HUES6 (cell line): ENCODE data around the gene PDS5A.
"Not testable (repeated sequence)": the region's sequence is repeated elsewhere in the genome, so short reads cannot be mapped to it uniquely, and the experiment has no call there.

ENCODE experiments used
- H3K27ac ChIP-seq: 2 replicates; pipeline ENCODE4 v1.7.0; 2013; ENCODE audit warnings: low read depth, mild to moderate bottlenecking, low read length, inconsistent platforms
- H3K27me3 ChIP-seq: 2 replicates; pipeline ENCODE4 v1.6.1; 2013; ENCODE audit warnings: low read length; ENCODE audit not compliant: control insufficient read depth, insufficient read depth
- H3K36me3 ChIP-seq: 2 replicates; pipeline ENCODE4 v1.6.1; 2013; ENCODE audit warnings: low read length; ENCODE audit not compliant: control insufficient read depth, insufficient read depth
- H3K4me1 ChIP-seq: 2 replicates; pipeline ENCODE4 v1.6.1; 2013; ENCODE audit warnings: low read length; ENCODE audit not compliant: control insufficient read depth, insufficient read depth
- H3K4me3 ChIP-seq: 2 replicates; pipeline ENCODE4 v1.5.1; 2013; ENCODE audit warnings: low read depth, low read length
- H3K9ac ChIP-seq: one replicate; pipeline ENCODE4 v1.6.1; 2013; ENCODE audit warnings: mild to moderate bottlenecking, low read length
- H3K9me3 ChIP-seq: 2 replicates; pipeline ENCODE4 v1.6.1; 2013; ENCODE audit warnings: low read depth, low read length; ENCODE audit not compliant: control insufficient read depth, insufficient read depth

Gene PDS5A

GRCh38 chr4:39961311-39961877, 16.3 kb downstream of the PDS5A start:
- Histone ChIP-seq H3K27ac (no peak overlapping the region), H3K9ac (no peak overlapping the region), H3K36me3 (no peaks in the 10 kb centered on the region; the same call in 1 of the 2 replicates), H3K9me3 (no peaks in the 10 kb centered on the region), H3K4me3 (no peak overlapping the region), H3K4me1 (no peaks in the 10 kb centered on the region), H3K27me3 (no peaks in the 10 kb centered on the region)

GRCh38 chr4:39950861-39951481, 26.7 kb downstream of the PDS5A start:
- no peaks in the 10 kb centered on the region for H3K9me3 ChIP-seq
- H3K27me3 ChIP-seq: no peaks in the 10 kb centered on the region
- no peak overlapping the region for H3K4me3 ChIP-seq
- no peaks in the 10 kb centered on the region; the same call in 1 of the 2 replicates for H3K36me3 ChIP-seq
- peaks cover 6% of the 10 kb centered on the region for H3K4me1 ChIP-seq
- H3K27ac ChIP-seq: 0 out of 2 replicates have a peak overlapping the region, but pooled peaks have one; percentile 18
- H3K9ac ChIP-seq: no peak overlapping the region

DNA sequence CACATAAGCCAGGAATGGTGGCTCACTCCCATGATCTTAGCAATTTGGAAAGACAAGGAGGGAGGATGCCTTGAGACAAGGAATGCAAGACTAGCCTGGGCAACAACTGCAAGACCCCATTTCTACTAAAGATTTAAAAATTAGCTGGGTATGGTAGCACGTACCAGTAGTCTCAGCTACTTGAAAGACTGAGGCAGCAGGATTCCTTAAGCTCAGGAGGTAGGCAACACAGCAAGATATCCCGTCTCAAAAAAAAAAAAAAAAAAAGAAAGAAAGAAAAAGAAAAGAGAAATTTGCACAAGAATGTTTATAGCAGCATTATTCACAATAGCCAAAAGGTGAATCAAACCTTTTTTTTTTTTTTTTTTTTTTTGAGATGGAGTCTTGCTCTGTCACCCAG, 29.7 kb downstream of the PDS5A start:
- peaks cover 6% of the 10 kb centered on the region for H3K4me1 ChIP-seq
- no peaks in the 10 kb centered on the region for H3K9me3 ChIP-seq
- H3K4me3 ChIP-seq: no peak overlapping the region
- H3K36me3 ChIP-seq: no peaks in the 10 kb centered on the region
- no peaks in the 10 kb centered on the region for H3K27me3 ChIP-seq
- H3K27ac ChIP-seq: no peak overlapping the region
- no peak overlapping the region for H3K9ac ChIP-seq

GRCh38 chr4:39947417-39947816, 30.3 kb downstream of the PDS5A start:
- H3K9me3 ChIP-seq: no peaks in the 10 kb centered on the region
- no peak overlapping the region for H3K27ac ChIP-seq
- H3K27me3 ChIP-seq: no peaks in the 10 kb centered on the region
- H3K4me3 ChIP-seq: no peak overlapping the region
- no peaks in the 10 kb centered on the region for H3K36me3 ChIP-seq
- no peak overlapping the region for H3K9ac ChIP-seq
- peaks cover 9% of the 10 kb centered on the region for H3K4me1 ChIP-seq

GRCh38 chr4:39944245-39944644, 33.5 kb downstream of the PDS5A start:
- not testable (repeated sequence) for H3K4me3 ChIP-seq, H3K36me3 ChIP-seq, H3K9me3 ChIP-seq, H3K27ac ChIP-seq, H3K9ac ChIP-seq, H3K27me3 ChIP-seq
- H3K4me1 ChIP-seq: peaks cover 12% of the 10 kb centered on the region

DNA sequence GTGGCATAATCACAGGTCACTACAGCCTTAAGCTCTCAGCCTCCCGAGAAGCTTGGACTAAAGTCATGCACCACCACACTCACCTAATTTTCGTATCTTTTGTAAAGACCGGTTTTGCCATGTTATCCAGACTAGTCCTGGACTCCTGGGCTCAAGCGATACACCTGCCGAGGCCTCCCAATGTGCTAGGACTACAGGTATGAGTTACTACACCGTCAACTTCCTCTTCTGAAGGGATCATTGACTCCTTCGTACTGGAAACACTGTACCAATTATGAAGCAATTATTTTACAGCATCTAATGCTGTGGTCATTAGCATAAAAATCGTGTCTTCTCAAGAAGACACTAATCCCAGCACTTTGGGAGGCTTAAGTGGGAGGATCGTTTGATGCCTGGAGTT, 35.2 kb downstream of the PDS5A start:
- no peaks in the 10 kb centered on the region for H3K27me3 ChIP-seq
- no peaks in the 10 kb centered on the region for H3K9me3 ChIP-seq
- no peak overlapping the region for H3K4me3 ChIP-seq
- H3K4me1 ChIP-seq: peaks cover 12% of the 10 kb centered on the region
- H3K9ac ChIP-seq: no peak overlapping the region
- H3K36me3 ChIP-seq: no peaks in the 10 kb centered on the region
- H3K27ac ChIP-seq: no peak overlapping the region

DNA sequence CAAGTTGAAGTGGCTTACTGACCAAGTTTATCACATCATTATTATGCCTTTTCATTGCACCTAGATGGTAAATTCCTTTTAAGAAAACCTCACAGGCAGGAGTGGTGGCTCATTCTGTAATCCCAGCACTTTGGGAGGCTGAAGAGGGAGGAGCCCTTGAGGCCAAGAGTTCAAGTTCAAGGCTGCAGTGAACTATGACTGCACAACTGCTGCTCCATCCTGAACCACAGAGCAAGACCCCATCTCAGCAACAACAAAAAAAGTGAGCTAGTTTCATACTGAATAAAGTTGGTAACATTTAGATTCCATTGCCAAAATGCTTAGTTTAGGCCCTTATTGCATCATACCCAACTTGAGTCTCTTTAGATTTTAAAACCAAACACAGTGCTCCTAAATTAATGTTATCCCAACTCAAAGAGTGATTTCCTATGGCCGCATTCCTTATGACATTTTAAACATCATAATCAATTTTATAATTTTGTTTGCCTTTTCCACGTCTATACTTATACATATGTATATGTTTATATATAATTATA, 36.0 kb downstream of the PDS5A start:
- H3K4me3 ChIP-seq: no peak overlapping the region
- H3K4me1 ChIP-seq: peaks cover 14% of the 10 kb centered on the region
- no peaks in the 10 kb centered on the region for H3K36me3 ChIP-seq

DNA sequence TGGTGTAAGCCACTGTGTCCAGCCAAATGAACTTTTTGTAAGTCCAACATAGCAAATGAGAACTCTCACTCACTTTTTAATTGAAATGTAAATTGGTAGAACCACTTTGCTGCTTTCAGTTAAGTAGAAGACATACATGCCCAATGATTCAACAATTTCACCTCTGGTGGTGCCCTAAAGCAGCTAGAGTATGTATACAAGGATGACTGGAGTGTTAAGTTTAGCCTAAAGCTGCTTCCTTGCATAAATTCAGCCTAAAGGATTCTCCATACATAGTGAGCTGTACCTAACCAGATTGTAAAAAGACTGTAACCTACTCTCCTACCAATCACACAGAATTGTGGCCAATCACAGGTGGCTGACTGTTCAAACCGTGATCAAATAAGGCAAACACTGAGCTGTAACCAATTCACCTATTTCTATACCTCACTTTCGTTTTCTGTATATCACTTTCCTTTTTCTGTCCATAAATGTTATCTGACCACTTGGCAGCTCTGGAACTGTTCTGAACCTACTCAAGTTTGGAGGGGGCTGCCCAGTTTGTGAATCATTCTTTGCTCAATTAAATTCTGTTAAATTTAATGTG, 39.9 kb downstream of the PDS5A start:
- Histone ChIP-seq H3K27me3 (no peaks in the 10 kb centered on the region), H3K4me1 (peaks cover 24% of the 10 kb centered on the region), H3K9ac (no peak overlapping the region), H3K36me3 (no peaks in the 10 kb centered on the region), H3K4me3 (no peak overlapping the region), H3K9me3 (no peaks in the 10 kb centered on the region), H3K27ac (no peak overlapping the region)

More for the DNA sequence above, 36.0 kb downstream of the PDS5A start:
- no peak overlapping the region for H3K27ac ChIP-seq
- no peaks in the 10 kb centered on the region for H3K27me3 ChIP-seq
- no peak overlapping the region for H3K9ac ChIP-seq
- no peaks in the 10 kb centered on the region for H3K9me3 ChIP-seq

GRCh38 chr4:39936565-39937418, 40.9 kb downstream of the PDS5A start:
- Histone ChIP-seq H3K4me1 (peaks cover 19% of the 10 kb centered on the region), H3K4me3 (0 out of 2 replicates have a peak overlapping the region, but pooled peaks have one; percentile 2), H3K9me3 (no peaks in the 10 kb centered on the region), H3K27ac (no peak overlapping the region), H3K9ac (peak overlapping the region; percentile 13), H3K36me3 (no peaks in the 10 kb centered on the region), H3K27me3 (no peaks in the 10 kb centered on the region)

- Histone ChIP-seq H3K36me3 (no peaks in the 10 kb centered on the region), H3K4me1 (peaks cover 19% of the 10 kb centered on the region), H3K27me3 (no peaks in the 10 kb centered on the region), H3K27ac (no peak overlapping the region), H3K9me3 (no peaks in the 10 kb centered on the region), H3K9ac (no peak overlapping the region), H3K4me3 (no peak overlapping the region)
These were observed 43.8 kb downstream of the PDS5A start for GRCh38 chr4:39933671-39934590.
